ENCODE measurements around the gene DGKZ. TPM values are rescaled to one million over a fixed set of nuclear protein-coding genes. Genes with fewer than 3 reads are reported as not detected.

The DGKZ gene
- total and polyA plus RNA-seq, 2 experiments from 2014 or later, result 45.1 to 170 TPM

DNA sequence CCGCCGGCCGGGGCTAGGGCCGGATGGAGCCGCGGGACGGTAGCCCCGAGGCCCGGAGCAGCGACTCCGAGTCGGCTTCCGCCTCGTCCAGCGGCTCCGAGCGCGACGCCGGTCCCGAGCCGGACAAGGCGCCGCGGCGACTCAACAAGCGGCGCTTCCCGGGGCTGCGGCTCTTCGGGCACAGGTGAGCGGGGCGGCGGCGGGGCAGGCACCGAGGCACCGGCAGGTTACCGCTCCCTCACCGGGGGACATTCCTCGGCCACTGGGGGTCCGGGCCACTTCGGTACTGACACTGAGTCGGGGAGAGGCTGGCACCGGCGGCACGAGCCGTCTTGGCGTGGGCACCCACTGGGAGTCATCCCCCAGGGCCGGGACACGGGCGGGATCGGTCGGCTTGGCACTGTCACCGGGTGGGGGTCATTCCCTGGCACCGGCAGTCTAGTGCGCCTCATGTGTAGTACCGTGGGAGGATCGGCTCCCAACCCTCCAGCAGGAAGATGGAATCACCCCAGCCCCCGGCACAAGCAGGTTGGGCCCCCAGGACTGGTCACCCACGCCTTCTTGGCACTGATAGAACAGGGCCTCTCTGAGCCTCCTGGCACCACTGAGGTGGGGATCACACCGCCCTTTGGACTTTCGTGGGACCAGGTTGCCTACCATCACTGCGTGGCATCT lies 511 bp downstream of the DGKZ start:
- no peak for TF ChIP-seq POLR2AphosphoS5 (IDR thresholded peaks at IDR 0.05; ENCODE audit: low read depth)
- TF ChIP-seq, protein P1, sequence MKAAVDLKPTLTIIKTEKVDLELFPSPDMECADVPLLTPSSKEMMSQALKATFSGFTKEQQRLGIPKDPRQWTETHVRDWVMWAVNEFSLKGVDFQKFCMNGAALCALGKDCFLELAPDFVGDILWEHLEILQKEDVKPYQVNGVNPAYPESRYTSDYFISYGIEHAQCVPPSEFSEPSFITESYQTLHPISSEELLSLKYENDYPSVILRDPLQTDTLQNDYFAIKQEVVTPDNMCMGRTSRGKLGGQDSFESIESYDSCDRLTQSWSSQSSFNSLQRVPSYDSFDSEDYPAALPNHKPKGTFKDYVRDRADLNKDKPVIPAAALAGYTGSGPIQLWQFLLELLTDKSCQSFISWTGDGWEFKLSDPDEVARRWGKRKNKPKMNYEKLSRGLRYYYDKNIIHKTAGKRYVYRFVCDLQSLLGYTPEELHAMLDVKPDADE (IDR thresholded peaks at IDR 0.05), result no peak
- TF ChIP-seq EZH2 (IDR thresholded peaks at IDR 0.05; ENCODE audit: low read depth, unreplicated experiment), result no peak
- no peak for TF ChIP-seq EZH2phosphoT487 (IDR thresholded peaks at IDR 0.05; ENCODE audit: unreplicated experiment)
- no peak for TF ChIP-seq JUNB (IDR thresholded peaks at IDR 0.05; ENCODE audit: unreplicated experiment)
- no peak for TF ChIP-seq ZNF114 (CRISPR knock-in tag; IDR thresholded peaks at IDR 0.05)
- no peak for TF ChIP-seq NANOG (IDR thresholded peaks at IDR 0.05; ENCODE audit: borderline replicate concordance)
- TF ChIP-seq, protein P2, sequence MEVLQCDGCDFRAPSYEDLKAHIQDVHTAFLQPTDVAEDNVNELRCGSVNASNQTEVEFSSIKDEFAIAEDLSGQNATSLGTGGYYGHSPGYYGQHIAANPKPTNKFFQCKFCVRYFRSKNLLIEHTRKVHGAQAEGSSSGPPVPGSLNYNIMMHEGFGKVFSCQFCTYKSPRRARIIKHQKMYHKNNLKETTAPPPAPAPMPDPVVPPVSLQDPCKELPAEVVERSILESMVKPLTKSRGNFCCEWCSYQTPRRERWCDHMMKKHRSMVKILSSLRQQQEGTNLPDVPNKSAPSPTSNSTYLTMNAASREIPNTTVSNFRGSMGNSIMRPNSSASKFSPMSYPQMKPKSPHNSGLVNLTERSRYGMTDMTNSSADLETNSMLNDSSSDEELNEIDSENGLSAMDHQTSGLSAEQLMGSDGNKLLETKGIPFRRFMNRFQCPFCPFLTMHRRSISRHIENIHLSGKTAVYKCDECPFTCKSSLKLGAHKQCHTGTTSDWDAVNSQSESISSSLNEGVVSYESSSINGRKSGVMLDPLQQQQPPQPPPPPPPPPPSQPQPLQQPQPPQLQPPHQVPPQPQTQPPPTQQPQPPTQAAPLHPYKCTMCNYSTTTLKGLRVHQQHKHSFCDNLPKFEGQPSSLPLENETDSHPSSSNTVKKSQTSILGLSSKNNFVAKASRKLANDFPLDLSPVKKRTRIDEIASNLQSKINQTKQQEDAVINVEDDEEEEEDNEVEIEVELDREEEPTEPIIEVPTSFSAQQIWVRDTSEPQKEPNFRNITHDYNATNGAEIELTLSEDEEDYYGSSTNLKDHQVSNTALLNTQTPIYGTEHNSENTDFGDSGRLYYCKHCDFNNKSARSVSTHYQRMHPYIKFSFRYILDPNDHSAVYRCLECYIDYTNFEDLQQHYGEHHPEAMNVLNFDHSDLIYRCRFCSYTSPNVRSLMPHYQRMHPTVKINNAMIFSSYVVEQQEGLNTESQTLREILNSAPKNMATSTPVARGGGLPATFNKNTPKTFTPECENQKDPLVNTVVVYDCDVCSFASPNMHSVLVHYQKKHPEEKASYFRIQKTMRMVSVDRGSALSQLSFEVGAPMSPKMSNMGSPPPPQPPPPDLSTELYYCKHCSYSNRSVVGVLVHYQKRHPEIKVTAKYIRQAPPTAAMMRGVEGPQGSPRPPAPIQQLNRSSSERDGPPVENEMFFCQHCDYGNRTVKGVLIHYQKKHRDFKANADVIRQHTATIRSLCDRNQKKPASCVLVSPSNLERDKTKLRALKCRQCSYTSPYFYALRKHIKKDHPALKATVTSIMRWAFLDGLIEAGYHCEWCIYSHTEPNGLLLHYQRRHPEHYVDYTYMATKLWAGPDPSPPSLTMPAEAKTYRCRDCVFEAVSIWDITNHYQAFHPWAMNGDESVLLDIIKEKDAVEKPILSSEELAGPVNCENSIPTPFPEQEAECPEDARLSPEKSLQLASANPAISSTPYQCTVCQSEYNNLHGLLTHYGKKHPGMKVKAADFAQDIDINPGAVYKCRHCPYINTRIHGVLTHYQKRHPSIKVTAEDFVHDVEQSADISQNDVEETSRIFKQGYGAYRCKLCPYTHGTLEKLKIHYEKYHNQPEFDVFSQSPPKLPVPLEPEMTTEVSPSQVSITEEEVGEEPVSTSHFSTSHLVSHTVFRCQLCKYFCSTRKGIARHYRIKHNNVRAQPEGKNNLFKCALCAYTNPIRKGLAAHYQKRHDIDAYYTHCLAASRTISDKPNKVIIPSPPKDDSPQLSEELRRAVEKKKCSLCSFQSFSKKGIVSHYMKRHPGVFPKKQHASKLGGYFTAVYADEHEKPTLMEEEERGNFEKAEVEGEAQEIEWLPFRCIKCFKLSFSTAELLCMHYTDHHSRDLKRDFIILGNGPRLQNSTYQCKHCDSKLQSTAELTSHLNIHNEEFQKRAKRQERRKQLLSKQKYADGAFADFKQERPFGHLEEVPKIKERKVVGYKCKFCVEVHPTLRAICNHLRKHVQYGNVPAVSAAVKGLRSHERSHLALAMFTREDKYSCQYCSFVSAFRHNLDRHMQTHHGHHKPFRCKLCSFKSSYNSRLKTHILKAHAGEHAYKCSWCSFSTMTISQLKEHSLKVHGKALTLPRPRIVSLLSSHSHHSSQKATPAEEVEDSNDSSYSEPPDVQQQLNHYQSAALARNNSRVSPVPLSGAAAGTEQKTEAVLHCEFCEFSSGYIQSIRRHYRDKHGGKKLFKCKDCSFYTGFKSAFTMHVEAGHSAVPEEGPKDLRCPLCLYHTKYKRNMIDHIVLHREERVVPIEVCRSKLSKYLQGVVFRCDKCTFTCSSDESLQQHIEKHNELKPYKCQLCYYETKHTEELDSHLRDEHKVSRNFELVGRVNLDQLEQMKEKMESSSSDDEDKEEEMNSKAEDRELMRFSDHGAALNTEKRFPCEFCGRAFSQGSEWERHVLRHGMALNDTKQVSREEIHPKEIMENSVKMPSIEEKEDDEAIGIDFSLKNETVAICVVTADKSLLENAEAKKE (CRISPR knock-in tag; IDR thresholded peaks at IDR 0.05), result no peak
- no peak for TF ChIP-seq CREB1 (CRISPR knock-in tag; IDR thresholded peaks at IDR 0.05; ENCODE audit: low read depth)
- TF ChIP-seq, protein P3, sequence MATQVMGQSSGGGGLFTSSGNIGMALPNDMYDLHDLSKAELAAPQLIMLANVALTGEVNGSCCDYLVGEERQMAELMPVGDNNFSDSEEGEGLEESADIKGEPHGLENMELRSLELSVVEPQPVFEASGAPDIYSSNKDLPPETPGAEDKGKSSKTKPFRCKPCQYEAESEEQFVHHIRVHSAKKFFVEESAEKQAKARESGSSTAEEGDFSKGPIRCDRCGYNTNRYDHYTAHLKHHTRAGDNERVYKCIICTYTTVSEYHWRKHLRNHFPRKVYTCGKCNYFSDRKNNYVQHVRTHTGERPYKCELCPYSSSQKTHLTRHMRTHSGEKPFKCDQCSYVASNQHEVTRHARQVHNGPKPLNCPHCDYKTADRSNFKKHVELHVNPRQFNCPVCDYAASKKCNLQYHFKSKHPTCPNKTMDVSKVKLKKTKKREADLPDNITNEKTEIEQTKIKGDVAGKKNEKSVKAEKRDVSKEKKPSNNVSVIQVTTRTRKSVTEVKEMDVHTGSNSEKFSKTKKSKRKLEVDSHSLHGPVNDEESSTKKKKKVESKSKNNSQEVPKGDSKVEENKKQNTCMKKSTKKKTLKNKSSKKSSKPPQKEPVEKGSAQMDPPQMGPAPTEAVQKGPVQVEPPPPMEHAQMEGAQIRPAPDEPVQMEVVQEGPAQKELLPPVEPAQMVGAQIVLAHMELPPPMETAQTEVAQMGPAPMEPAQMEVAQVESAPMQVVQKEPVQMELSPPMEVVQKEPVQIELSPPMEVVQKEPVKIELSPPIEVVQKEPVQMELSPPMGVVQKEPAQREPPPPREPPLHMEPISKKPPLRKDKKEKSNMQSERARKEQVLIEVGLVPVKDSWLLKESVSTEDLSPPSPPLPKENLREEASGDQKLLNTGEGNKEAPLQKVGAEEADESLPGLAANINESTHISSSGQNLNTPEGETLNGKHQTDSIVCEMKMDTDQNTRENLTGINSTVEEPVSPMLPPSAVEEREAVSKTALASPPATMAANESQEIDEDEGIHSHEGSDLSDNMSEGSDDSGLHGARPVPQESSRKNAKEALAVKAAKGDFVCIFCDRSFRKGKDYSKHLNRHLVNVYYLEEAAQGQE (IDR thresholded peaks at IDR 0.05; ENCODE audit: unreplicated experiment), result no peak
- no peak for TF ChIP-seq STAT1 (IDR thresholded peaks at IDR 0.05; ENCODE audit: unreplicated experiment)
- TF ChIP-seq ZNF331 (CRISPR knock-in tag; IDR thresholded peaks at IDR 0.05; ENCODE audit: low read depth), result no peak
- TF ChIP-seq, protein P4, sequence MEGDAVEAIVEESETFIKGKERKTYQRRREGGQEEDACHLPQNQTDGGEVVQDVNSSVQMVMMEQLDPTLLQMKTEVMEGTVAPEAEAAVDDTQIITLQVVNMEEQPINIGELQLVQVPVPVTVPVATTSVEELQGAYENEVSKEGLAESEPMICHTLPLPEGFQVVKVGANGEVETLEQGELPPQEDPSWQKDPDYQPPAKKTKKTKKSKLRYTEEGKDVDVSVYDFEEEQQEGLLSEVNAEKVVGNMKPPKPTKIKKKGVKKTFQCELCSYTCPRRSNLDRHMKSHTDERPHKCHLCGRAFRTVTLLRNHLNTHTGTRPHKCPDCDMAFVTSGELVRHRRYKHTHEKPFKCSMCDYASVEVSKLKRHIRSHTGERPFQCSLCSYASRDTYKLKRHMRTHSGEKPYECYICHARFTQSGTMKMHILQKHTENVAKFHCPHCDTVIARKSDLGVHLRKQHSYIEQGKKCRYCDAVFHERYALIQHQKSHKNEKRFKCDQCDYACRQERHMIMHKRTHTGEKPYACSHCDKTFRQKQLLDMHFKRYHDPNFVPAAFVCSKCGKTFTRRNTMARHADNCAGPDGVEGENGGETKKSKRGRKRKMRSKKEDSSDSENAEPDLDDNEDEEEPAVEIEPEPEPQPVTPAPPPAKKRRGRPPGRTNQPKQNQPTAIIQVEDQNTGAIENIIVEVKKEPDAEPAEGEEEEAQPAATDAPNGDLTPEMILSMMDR (conservative IDR thresholded peaks at IDR 0.05; ENCODE audit: low read depth in 2 of 2), result no peak
- H3K79me2 ChIP-seq (replicated peaks; ENCODE audit: insufficient read depth), result peaks cover 42% of the 10 kb centered on the region
- peak overlapping the region; percentile 80 for H3K4me3 ChIP-seq
- H3K4me2 ChIP-seq, result peak overlapping the region; percentile 92
- ATAC-seq (no peak), DNase-seq (ENCODE audit: low spot score) (no peak)
- Mint-ChIP-seq H3K27me3 (ENCODE audit: insufficient read depth, low read depth, poor library complexity) (peaks cover 10% of the 10 kb centered on the region), H3K4me3 (peak overlapping the region; percentile 82), H3K4me1 (peaks cover 80% of the 10 kb centered on the region), H3K9me3 (no peaks in the 10 kb centered on the region; the same call in 2 of the 3 replicates), H3K36me3 (ENCODE audit: low read depth) (peaks cover 3% of the 10 kb centered on the region; the same call in 2 of the 3 replicates), H3K27ac (no peak overlapping the region)
- H2AFZ ChIP-seq, result no peak overlapping the region
- H3K27ac ChIP-seq (ENCODE audit: low read depth), result no peak overlapping the region
- H3K36me3 ChIP-seq (ENCODE audit: insufficient read depth), result no peaks in the 10 kb centered on the region
- H3K9me2 ChIP-seq (ENCODE audit: insufficient read depth), result no peaks in the 10 kb centered on the region
- peaks cover 7% of the 10 kb centered on the region; the same call in 1 of the 2 replicates for H3K27me3 ChIP-seq (ENCODE audit: insufficient read depth)
- peaks cover 19% of the 10 kb centered on the region for H4K20me1 ChIP-seq (replicated peaks; ENCODE audit: insufficient read depth)
- H3K4me1 ChIP-seq (ENCODE audit: insufficient read depth), result peaks cover 75% of the 10 kb centered on the region
- peaks cover 16% of the 10 kb centered on the region; the same call in 1 of the 2 replicates for H3F3A ChIP-seq (replicated peaks; ENCODE audit: low read depth)

Data from GM23338 (cell line).